Measurements from ENCODE around the gene ATP6V0A1. TPM values are rescaled to one million over a fixed set of nuclear protein-coding genes. Genes with fewer than 3 reads are reported as not detected.
A peak's percentile ranks its signal among the peaks of the same experiment; 100 is the strongest.

The ATP6V0A1 gene
- total RNA-seq, 4 donors from 2014 or later, result 91.8 to 313 (median 115) TPM

GRCh38 chr17:42559075-42559474, 100.4 kb downstream of the ATP6V0A1 start:
- H3K4me3 ChIP-seq, result no peak overlapping the region
- DNase-seq, result peak; percentile 54
- no peak for TF ChIP-seq CTCF (IDR thresholded peaks at IDR 0.05)
- TF ChIP-seq EP300 (IDR thresholded peaks at IDR 0.05; ENCODE audit: low read depth), result no peak
- TF ChIP-seq POLR2AphosphoS5 (IDR thresholded peaks at IDR 0.05), result no peak
- no peak for TF ChIP-seq POLR2A (IDR thresholded peaks at IDR 0.05)
- intact Hi-C loops (cut with DNase I; ENCODE audit: low total_unique reads) (no loop called here), in situ Hi-C loops (cut with MboI; ENCODE audit: low pct_ligation_motif_present in 1 of 4, low pct_unique_long_range_greater_than_20kb in 1 of 4, low sequenced_read_pairs in 3 of 4) (no loop called here)
- H3K27me3 ChIP-seq, result no peaks in the 10 kb centered on the region
- peak overlapping the region; percentile 33 to 50 (median 48) for H3K27ac ChIP-seq
- WGBS, 2 donors (ENCODE audit: low coverage in 1 of 2), result 61 to 80% methylated on average over 2 to 6 of the region's 6 CpGs
- H3K9me3 ChIP-seq, result no peaks in the 10 kb centered on the region
- no peaks in the 10 kb centered on the region for H3K36me3 ChIP-seq
- H3K4me1 ChIP-seq, result peaks cover 10 to 50% (median 39%) of the 10 kb centered on the region in 4 donors

GRCh38 chr17:42560246-42560645, 101.6 kb downstream of the ATP6V0A1 start:
- no peak for DNase-seq
- Histone ChIP-seq H3K27ac (peak overlapping the region in 1 of 4 donors; percentile 33), H3K27me3 (no peaks in the 10 kb centered on the region), H3K9me3 (no peaks in the 10 kb centered on the region), H3K4me1 (peaks cover 11 to 50% (median 36%) of the 10 kb centered on the region in 4 donors), H3K4me3 (no peak overlapping the region), H3K36me3 (peaks cover 0 to 6% (median 0%) of the 10 kb centered on the region in 4 donors)
- 89% methylated on average over 3 of the region's 3 CpGs; no CpG with 5 or more reads in 1 of the 2 donors for WGBS, 2 donors (ENCODE audit: low coverage in 1 of 2)
- in situ Hi-C loops (cut with MboI; ENCODE audit: low pct_ligation_motif_present in 1 of 4, low pct_unique_long_range_greater_than_20kb in 1 of 4, low sequenced_read_pairs in 3 of 4), result no loop called here
- intact Hi-C loops (cut with DNase I; ENCODE audit: low total_unique reads), result no loop called here
- no peak for TF ChIP-seq CTCF (IDR thresholded peaks at IDR 0.05)
- no peak for TF ChIP-seq EP300 (IDR thresholded peaks at IDR 0.05; ENCODE audit: low read depth)
- no peak for TF ChIP-seq POLR2A (IDR thresholded peaks at IDR 0.05)
- no peak for TF ChIP-seq POLR2AphosphoS5 (IDR thresholded peaks at IDR 0.05)

- H3K4me1 ChIP-seq, result peaks cover 18 to 52% (median 41%) of the 10 kb centered on the region in 4 donors
- WGBS, 2 donors (ENCODE audit: low coverage in 1 of 2), result 1% methylated on average over 26 of the region's 26 CpGs; no CpG with 5 or more reads in 1 of the 2 donors
Measured at GRCh38 chr17:42561897-42562387, 103.3 kb downstream of the ATP6V0A1 start, which contains the start of gene COASY. Gene COASY, plus strand, starts transcription at chr17:42562148. Its CDS starts 475 bp downstream, at chr17:42562623.

More at GRCh38 chr17:42561897-42562387, 103.3 kb downstream of the ATP6V0A1 start, which contains the start of gene COASY:
- Histone ChIP-seq H3K27ac (peak within 1 kb of the TSS; percentile 88 to 93 (median 92)), H3K36me3 (peaks cover 0 to 6% (median 0%) of the 10 kb centered on the region in 4 donors), H3K4me3 (peak within 1 kb of the TSS; percentile 66 to 92 (median 85)), H3K27me3 (no peaks in the 10 kb centered on the region), H3K9me3 (no peaks in the 10 kb centered on the region)
- intact Hi-C loops (cut with DNase I; ENCODE audit: low total_unique reads), result no loop called here
- in situ Hi-C loops (cut with MboI; ENCODE audit: low pct_ligation_motif_present in 1 of 4, low pct_unique_long_range_greater_than_20kb in 1 of 4, low sequenced_read_pairs in 3 of 4), result no loop called here
- TF ChIP-seq EP300 (IDR thresholded peaks at IDR 0.05; ENCODE audit: low read depth) (no peak), POLR2A (IDR thresholded peaks at IDR 0.05) (peak; percentile 79), POLR2AphosphoS5 (IDR thresholded peaks at IDR 0.05) (peak; percentile 79 to 94 (median 92)), CTCF (IDR thresholded peaks at IDR 0.05) (no peak)
- peak; percentile 98 for DNase-seq
